HG03064 (cell line): ENCODE data around the gene PDHX.
"Not testable (repeated sequence)": the region's sequence is repeated elsewhere in the genome, so short reads cannot be mapped to it uniquely, and the experiment has no call there.

Experiments
- ATAC-seq: cut with Tn5 transposase; IDR thresholded peaks from one replicate; pipeline ENCODE4 v1.9.1; 2021; ENCODE audit warnings: low read depth; ENCODE audit not compliant: unreplicated experiment

PDHX gene

GRCh38 chr11:34909955-34910354, 6.5 kb upstream of the PDHX start:
- ATAC-seq: no peak

DNA sequence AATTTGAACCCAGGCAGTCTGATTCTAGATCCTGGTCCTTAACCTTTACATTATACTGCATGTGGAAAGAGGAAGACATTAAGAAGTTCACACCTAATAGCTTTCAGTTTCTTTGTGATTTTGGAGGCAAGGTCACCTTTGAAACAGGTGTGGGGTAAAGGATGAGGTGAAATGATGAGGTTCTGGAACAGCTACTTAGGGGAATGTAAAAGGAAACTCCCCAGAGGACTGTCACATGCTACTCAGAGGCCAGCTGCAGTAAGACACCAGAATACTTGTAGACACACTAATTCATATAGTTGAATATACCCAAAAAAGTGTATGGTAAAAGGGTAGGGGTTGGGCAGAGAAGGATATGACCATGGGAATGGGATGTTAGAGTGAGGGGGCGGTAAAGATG, 5.6 kb upstream of the PDHX start:
- no peak for ATAC-seq

- ATAC-seq: no peak
Measured at GRCh38 chr11:34911676-34912075, 4.7 kb upstream of the PDHX start.

DNA sequence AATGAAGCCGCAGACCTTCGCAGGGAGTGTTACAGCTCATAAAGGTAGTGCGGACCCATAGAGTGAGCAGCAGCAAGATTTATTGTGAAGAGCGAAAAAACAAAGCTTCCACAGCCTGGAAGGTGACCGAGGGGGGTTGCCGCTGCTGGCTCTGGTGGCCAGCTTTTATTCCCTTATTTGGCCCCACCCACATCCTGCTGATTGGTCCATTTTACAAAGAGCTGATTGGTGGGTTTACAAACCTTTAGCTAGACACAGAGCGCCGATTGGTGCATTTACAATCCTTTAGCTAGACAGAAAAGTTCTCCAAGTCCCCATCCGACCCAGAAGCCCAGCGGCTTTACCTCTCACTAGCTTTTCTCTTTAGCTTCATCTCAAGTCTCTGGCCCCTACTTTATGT, 2.9 kb upstream of the PDHX start:
- ATAC-seq: not testable (repeated sequence)

DNA sequence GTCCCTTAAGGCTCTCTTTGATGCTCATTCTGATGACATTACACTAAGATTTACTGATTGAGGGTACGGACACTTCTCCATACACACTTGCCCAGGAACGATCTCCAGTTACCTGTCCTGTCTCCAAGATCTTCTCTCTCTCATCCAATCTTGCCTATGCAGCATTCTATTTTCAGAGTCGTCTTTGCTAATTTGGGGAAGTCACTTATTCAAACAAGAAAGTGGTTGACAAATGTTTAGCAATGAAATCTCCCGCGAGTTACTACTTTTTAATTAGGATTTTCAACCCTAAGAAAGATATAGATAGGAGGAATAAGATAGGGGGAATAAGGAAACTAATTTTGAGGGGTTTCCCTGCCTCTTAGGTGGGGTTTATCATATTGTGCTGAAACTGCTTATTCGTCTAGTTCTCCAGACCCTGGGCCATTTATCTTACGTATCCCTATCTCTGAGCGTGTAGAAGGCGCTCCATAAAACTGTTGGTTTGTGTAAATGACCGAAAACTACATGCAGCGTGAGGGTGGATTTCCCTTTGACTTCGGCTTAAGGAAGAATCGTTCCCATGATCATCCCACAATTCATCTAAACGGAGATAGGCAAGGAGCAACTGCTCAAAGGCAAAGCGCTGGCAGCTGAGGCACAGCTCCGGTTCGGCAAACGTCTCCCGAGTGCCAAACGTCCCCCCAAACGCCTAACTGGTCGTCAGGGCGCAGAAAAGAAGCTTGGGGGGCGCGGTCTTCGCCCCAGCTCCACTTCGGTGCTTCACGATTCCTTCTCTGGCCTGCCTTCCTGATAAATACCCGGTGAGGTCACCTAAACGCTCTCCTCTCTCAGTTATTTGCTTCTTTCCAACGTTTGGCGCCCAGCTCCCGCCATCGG, 1.0 kb upstream of the PDHX start:
- ATAC-seq: peak; percentile 12

GRCh38 chr11:34916843-34917770, 689 bp downstream of the PDHX start:
- ATAC-seq: no peak

DNA sequence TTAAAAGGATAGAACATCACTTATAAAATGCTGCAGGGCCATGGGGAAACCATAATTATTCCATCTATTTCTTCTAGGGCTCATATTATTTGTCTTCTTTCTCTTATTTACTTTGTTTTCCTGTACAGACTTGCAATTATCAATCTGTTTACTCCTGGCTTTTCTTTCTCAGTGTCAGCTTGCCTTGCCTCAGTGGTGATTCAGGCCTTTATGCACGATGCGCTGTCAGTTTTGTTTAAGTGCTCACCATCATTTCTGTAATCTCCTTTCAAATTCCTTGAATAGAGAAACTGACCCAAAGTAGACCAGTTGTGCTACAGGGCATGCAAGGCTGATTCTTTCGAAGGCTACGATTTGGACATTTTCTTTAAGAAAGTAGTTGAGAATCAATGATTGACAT, 4.7 kb downstream of the PDHX start:
- no peak for ATAC-seq

DNA sequence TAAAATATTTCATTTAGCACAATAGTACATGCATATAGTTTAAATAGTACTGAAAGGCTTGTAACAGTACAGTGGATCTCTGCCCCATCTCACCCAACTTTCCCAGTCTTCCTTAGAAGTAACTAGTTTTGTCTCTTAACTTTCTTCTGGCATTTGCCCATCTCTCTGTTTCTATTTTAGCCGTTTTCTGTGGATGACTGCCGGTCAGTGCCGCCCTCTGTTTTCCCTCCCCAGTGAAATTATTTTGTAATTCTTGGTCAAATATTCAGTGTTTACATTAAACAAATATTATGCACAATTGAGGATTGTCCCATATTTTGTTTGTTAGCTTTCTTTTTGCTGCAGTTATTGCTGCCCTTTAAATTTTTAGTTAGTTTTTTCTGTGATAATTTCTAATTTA, 8.3 kb downstream of the PDHX start:
- ATAC-seq: no peak

DNA sequence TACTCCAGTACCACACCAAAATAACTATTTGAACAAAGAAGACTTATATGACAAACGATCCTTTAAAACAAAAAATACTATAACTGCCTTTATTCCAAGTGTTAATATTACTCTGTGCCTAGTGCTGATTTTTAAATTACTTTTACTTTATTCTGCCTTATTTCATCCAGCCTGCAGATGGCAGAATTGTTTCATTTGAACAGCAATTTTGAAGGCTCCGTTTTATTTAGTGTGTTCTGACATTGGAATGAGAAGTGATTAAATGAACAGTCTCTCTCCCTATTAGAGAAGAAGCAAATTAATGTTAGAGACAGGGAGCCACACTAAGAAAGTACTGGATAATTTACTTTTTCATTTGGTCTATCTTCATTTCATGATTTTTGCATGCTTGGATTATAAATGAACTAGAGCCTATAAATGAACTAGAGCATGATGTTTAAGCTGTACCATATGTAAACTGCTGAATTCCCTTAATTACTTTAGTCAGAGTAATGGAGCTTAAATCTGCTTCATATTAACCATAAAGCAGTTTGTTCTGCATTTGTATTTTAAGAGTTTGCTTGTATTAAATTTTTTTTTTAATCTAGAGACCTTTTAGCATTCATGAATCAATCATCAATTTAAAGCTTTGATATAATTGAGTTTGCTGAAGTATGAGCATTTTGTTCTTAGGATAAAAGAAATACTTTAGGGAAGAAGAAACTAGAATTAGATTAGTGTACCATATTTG, 9.8 kb downstream of the PDHX start:
- no peak for ATAC-seq

DNA sequence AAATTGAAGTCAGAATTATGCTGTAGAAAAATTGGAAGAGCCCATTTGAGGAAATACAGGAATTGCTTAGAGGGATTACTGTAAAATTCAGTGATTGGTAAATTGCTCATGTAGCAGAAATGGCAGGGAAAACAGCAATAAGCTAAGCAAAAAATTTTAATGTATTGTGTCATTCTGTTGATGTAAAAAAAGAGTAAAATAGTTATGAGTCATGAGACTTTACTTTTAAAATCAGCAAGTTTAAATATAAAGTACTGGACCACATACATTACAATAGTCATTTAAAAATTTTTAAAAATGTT, 10.4 kb downstream of the PDHX start:
- ATAC-seq: no peak

GRCh38 chr11:34928268-34928959, 12.0 kb downstream of the PDHX start:
- ATAC-seq: no peak

DNA sequence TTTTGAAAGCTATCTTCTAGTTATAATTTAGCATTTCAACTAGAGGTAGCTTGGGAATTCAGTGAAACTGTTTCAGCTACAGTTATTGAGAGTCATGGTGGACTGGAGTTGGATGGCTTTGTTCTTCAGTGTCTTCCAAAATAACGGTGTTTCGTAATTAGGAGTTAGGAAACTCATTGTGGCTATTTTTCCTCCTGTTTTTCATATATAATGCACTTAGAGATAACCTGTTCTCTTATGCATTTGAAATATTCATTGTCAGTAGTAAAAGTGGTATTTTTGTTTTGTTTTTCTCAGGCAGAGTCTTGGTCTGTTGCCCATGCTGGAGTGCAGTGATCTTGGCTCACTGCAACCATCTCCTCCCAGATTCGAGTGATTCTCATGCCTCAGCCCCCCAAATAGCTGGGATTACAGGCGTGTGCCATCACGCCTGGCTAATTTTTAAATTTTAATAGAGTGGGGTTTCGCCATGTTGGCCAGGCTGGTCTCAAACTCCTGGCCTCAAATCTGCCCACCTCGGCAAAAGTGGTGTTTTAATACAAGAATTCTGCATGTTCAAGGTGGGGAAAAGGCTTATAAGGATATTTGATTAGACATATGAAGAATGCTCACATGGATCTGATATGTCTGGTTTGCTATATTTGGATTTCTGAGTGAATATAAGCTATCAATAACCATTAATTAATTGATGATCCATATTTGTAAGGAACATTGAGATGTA, 12.7 kb downstream of the PDHX start:
- ATAC-seq: no peak

GRCh38 chr11:34929794-34930763, 13.7 kb downstream of the PDHX start:
- no peak for ATAC-seq

DNA sequence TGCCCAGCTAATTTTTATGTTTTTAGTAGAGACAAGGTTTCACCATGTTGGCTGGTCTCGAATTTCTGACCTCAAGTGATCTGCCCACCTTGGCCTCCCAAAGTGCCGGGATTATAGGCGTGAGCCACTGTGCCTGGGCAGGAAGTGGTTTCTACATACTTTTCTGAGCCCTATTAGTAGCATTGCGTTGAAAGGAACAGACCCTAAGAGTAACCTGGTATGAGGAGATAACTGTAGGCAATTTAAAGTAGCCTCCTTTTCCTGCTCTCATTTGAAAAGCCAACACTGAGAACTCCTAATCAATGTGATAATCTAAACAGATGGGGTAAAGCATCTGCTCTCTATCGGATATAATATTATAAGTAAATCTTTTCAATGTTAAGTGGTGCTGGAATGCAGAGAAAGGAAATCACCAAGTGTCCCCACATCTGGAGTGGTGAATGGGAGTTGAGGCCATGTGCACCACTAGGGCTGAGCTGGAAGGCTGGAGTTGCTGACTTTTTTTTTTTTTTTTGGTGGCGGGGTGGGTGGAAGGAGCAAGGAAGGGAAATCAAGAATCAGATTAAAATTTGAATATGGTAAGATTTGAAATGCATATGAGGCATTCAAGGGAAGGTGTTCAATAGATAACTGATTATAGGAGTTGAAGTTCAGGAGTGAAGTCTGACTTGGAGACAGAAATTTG, 20.7 kb downstream of the PDHX start:
- no peak for ATAC-seq

GRCh38 chr11:34938611-34939010, 22.2 kb downstream of the PDHX start:
- ATAC-seq: no peak

DNA sequence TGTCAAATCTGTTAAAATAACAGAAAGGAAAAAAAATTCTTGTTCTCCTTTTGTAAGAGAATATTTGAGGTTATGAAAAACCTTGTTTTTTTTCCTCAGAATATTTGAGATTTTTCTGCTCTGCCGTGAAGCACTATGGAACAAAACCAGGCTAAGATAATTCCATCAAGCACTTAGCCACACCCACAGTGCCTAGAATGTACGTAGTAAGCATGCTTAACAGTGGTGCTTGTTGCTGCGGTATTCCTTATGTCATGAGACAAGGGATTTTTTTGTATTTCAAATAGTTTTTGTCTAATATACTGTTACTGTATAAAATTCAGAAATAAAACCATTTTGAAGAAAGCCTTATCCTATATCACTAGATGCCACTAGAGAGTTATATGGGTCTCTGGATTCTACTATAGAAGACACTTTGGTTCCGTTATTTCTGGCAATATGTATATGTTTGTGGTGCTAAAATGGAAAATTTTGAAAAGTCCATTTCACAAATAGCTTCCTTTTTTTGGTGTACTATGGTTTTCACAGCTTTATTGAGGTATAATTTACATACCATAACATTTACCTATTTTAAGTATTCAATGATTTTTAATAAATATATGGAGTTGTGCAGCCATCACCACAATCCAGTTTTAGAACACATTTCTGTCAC, 23.7 kb downstream of the PDHX start:
- no peak for ATAC-seq

DNA sequence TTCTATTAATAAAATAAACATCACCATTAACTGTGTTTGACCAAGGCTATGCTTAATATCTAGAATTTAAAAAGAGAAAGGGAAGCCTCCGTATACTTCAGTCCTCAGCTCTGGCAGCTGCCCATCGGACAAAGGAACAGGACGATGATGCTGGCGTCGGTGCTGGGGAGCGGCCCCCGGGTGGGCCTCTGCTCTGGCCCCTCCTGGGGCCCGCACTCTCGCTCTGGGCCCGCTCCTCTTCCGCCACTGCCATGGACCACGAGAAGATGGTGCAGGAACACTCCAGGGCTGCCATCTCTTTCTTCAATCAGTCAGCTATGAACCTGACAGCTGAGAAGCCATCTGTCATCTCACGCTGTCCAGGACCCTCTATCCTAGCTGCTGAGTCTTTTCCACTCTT, 25.3 kb downstream of the PDHX start:
- ATAC-seq: no peak

DNA sequence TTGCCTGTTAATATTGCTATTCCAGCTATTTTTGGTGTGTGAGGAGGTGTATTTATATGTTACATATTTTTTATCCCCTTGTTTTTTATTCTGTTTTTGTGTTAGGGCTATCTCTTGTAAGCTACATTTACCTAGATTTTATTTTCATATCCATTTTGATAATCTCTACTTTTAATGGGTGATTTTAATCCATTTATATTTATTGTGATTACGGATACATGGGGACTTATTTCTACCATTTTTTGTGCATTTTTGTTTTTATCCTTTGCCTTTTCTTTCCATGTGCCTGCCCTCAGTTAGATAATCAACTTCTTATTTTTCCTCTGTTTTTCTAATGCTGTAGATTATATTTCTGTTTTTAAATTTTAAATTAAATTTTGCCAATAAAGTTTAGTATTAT, 28.3 kb downstream of the PDHX start:
- ATAC-seq: no peak
